SK-N-SH (cell line): ENCODE results near the gene PRMT7. TPM values are rescaled to one million over a fixed set of nuclear protein-coding genes. Genes with fewer than 3 reads are reported as not detected.

Source experiments
- CTCF ChIA-PET: fragments of 300-600, 350-600 bp; formaldehyde crosslinking; extraction: SDS; loops from one replicate; lab custom pipeline; 2021; lab: Yijun Ruan, JAX
- POLR2A ChIA-PET: fragments of 350-600 bp; sonication (Branson Sonifier 250); formaldehyde crosslinking; extraction: SDS; loops from one replicate; lab custom pipeline; 2020; ENCODE audit warnings: antibody characterized with exemption, inconsistent platforms; lab: Yijun Ruan, JAX
- DNase-seq: peaks from one replicate; pipeline ENCODE4 v3.0.0; 2012
- H2AFZ ChIP-seq: fragments of 200-600 bp; sonication (generic); 2 replicates; pipeline ENCODE4 v1.8.1; 2016; ENCODE audit warnings: antibody characterized with exemption, mild to moderate bottlenecking, low read depth
- H3F3A ChIP-seq: fragments of 200-600 bp; sonication (generic); replicated peaks from 2 replicates; pipeline ENCODE3; 2016; ENCODE audit warnings: antibody characterized with exemption, mild to moderate bottlenecking; ENCODE audit not compliant: insufficient read depth
- H3K27ac ChIP-seq, 2 experiments: fragments of 200-500 bp in 1 of 2; fragments of 200-600 bp in 1 of 2; sonication (Bioruptor generic) in 1 of 2; sonication (generic), shearing (Covaris generic) in 1 of 2; 2 replicates each; pipeline versions ENCODE4 v1.5.1 to v1.6.1; 2014 to 2016; ENCODE audit warnings: low read depth in 2 of 2, inconsistent platforms in 1 of 2, low read length in 1 of 2, mild to moderate bottlenecking in 1 of 2, mixed read lengths in 1 of 2
- H3K27me3 ChIP-seq: fragments of 200-600 bp; sonication (generic), shearing (Covaris generic); 2 replicates; pipeline ENCODE4 v1.6.1; 2016; ENCODE audit warnings: mixed run types; ENCODE audit not compliant: insufficient read depth
- H3K36me3 ChIP-seq, 2 experiments: fragments of 200-500 bp in 1 of 2; fragments of 200-600 bp in 1 of 2; sonication (Bioruptor generic) in 1 of 2; sonication (generic) in 1 of 2; replicated peaks in 1 of 2; 2 replicates each; pipeline versions ENCODE3 to v1.5.1; 2014 to 2016; ENCODE audit warnings: low read length in 1 of 2, mild to moderate bottlenecking in 1 of 2; ENCODE audit not compliant: insufficient read depth in 2 of 2, control insufficient read depth in 1 of 2
- H3K4me1 ChIP-seq, 2 experiments: fragments of 200-500 bp in 1 of 2; fragments of 200-600 bp in 1 of 2; sonication (Bioruptor generic) in 1 of 2; sonication (generic), shearing (Covaris generic) in 1 of 2; 2 replicates each; pipeline versions ENCODE4 v1.5.1 to v1.6.1; 2014 to 2016; ENCODE audit warnings: low read depth in 1 of 2, low read length in 1 of 2, mixed run types in 1 of 2; ENCODE audit not compliant: insufficient read depth in 2 of 2, control insufficient read depth in 1 of 2
- H3K4me2 ChIP-seq: fragments of 200-600 bp; sonication (generic), shearing (Covaris generic); 2 replicates; pipeline ENCODE4 v1.6.1; 2017; ENCODE audit warnings: mixed run types
- H3K4me3 ChIP-seq, 2 experiments: fragments of 200-500 bp in 1 of 2; fragments of 200-600 bp in 1 of 2; sonication (Bioruptor generic) in 1 of 2; sonication (generic), shearing (Covaris generic) in 1 of 2; 2 replicates each; pipeline versions ENCODE4 v1.5.1 to v1.8.1; 2014 to 2016; ENCODE audit warnings: low read depth in 2 of 2, inconsistent platforms in 1 of 2, low read length in 1 of 2, mild to moderate bottlenecking in 1 of 2, mixed read lengths in 1 of 2, moderate library complexity in 1 of 2
- H3K79me2 ChIP-seq: fragments of 200-600 bp; sonication (generic); 2 replicates; pipeline ENCODE4 v1.8.1; 2017; ENCODE audit warnings: mild to moderate bottlenecking; ENCODE audit not compliant: insufficient read depth
- H3K9ac ChIP-seq: fragments of 200-600 bp; sonication (generic); 2 replicates; pipeline ENCODE4 v1.6.1; 2017; ENCODE audit warnings: mixed run types
- H3K9me2 ChIP-seq: fragments of 200-600 bp; sonication (generic); 2 replicates; pipeline ENCODE4 v1.6.1; 2017; ENCODE audit warnings: mixed run types
- H3K9me3 ChIP-seq: fragments of 200-600 bp; sonication (generic); 2 replicates; pipeline ENCODE4 v1.6.1; 2017; ENCODE audit warnings: mixed run types, mild to moderate bottlenecking, moderate library complexity
- H4K20me1 ChIP-seq: fragments of 200-600 bp; sonication (generic); 2 replicates; pipeline ENCODE4 v1.6.1; 2017; ENCODE audit warnings: mild to moderate bottlenecking, mixed run types; ENCODE audit not compliant: insufficient read depth
- CHD2 ChIP-seq: fragments of 150-350 bp; IDR thresholded peaks from 2 replicates; pipeline ENCODE4 v1.6.1; 2018; ENCODE audit warnings: low read length; ENCODE audit not compliant: partially characterized antibody
- EP300 ChIP-seq, 2 experiments: IDR thresholded peaks; 2 replicates each; pipeline versions ENCODE4 v1.4.0 to v1.6.1; 2012; ENCODE audit warnings: borderline replicate concordance in 1 of 2, low read depth in 1 of 2, low read length in 1 of 2
- FOSL2 ChIP-seq: IDR thresholded peaks from 2 replicates; pipeline ENCODE4 v1.4.0; 2012; ENCODE audit warnings: low read depth, mild to moderate bottlenecking, moderate library complexity, borderline replicate concordance
- FOXM1 ChIP-seq: IDR thresholded peaks from 2 replicates; pipeline ENCODE4 v1.4.0; 2012; ENCODE audit warnings: low read depth, mild to moderate bottlenecking
- GATA2 ChIP-seq: sonication (generic); formaldehyde crosslinking; IDR thresholded peaks from 2 replicates; pipeline ENCODE4 v1.5.0; 2020; ENCODE audit warnings: mild to moderate bottlenecking, missing genetic modification reagents
- MEF2A ChIP-seq: IDR thresholded peaks from 2 replicates; pipeline ENCODE4 v1.4.0; 2012; ENCODE audit warnings: low read depth, borderline replicate concordance
- MXI1 ChIP-seq: IDR thresholded peaks from 2 replicates; pipeline ENCODE4 v1.6.1; 2012; ENCODE audit warnings: mild to moderate bottlenecking, low read depth, low read length, improper control_type of control experiment
- NFIC ChIP-seq: IDR thresholded peaks from 2 replicates; pipeline ENCODE4 v1.4.0; 2012; ENCODE audit warnings: borderline replicate concordance
- RAD21 ChIP-seq: IDR thresholded peaks from 2 replicates; pipeline ENCODE4 v1.6.1; 2012; ENCODE audit warnings: mild to moderate bottlenecking, low read length
- RCOR1 ChIP-seq: fragments of 150-350 bp; IDR thresholded peaks from 2 replicates; pipeline ENCODE4 v1.6.1; 2017; ENCODE audit warnings: antibody characterized with exemption, low read length
- TCF12 ChIP-seq: IDR thresholded peaks from 2 replicates; pipeline ENCODE4 v1.4.0; 2012
- USF2 ChIP-seq: fragments of 150-350 bp; IDR thresholded peaks from 2 replicates; pipeline ENCODE4 v1.6.1; 2017; ENCODE audit warnings: antibody characterized with exemption, low read length, low read depth, borderline replicate concordance
- YY1 ChIP-seq: IDR thresholded peaks from 2 replicates; pipeline ENCODE4 v1.4.0; 2012; ENCODE audit warnings: low read depth, mild to moderate bottlenecking
- WGBS: methylation state at CpG from one replicate; pipeline ENCODE4 v1.1.6; 2017; ENCODE audit warnings: low lambda C conversion rate; 5-methylcytosine and 5-hydroxymethylcytosine counted together
- polyA plus RNA-seq, 3 experiments: library from polyadenylated mRNA; depleted of rRNA; stranded (reverse); fragments of >200 nt; gene quantifications; 2 replicates each; pipeline ENCODE4 v1.2.3, GENCODE V29; 2012
- TF ChIP-seq, protein P1 (sequence below): IDR thresholded peaks from 2 replicates; pipeline ENCODE4; 2012
- TF ChIP-seq, protein P2 (sequence below): IDR thresholded peaks from 2 replicates; pipeline ENCODE4 v1.6.1; 2012; ENCODE audit warnings: mild to moderate bottlenecking, low read depth, low read length, moderate library complexity

Gene PRMT7
- polyA plus RNA-seq, 1 of the 3 experiments (the other 2 are of a cell fraction) = 46.0 TPM

GRCh38 chr16:68399456-68399855 lies 88.6 kb downstream of the PRMT7 start (continued):
- no peak for TF ChIP-seq MEF2A
- TF ChIP-seq FOSL2 = no peak
- no peak for TF ChIP-seq FOXM1
- TF ChIP-seq CHD2 = no peak
- no peak for TF ChIP-seq EP300 (IDR thresholded peaks at IDR 0.05; ENCODE audit: borderline replicate concordance in 1 of 2, low read depth in 1 of 2, low read length in 1 of 2)
- TF ChIP-seq NFIC = no peak
- TF ChIP-seq RAD21 = no peak
- no peak for TF ChIP-seq MXI1
- TF ChIP-seq, protein P1, sequence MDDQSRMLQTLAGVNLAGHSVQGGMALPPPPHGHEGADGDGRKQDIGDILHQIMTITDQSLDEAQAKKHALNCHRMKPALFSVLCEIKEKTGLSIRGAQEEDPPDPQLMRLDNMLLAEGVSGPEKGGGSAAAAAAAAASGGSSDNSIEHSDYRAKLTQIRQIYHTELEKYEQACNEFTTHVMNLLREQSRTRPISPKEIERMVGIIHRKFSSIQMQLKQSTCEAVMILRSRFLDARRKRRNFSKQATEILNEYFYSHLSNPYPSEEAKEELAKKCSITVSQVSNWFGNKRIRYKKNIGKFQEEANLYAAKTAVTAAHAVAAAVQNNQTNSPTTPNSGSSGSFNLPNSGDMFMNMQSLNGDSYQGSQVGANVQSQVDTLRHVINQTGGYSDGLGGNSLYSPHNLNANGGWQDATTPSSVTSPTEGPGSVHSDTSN = no peak

DNA sequence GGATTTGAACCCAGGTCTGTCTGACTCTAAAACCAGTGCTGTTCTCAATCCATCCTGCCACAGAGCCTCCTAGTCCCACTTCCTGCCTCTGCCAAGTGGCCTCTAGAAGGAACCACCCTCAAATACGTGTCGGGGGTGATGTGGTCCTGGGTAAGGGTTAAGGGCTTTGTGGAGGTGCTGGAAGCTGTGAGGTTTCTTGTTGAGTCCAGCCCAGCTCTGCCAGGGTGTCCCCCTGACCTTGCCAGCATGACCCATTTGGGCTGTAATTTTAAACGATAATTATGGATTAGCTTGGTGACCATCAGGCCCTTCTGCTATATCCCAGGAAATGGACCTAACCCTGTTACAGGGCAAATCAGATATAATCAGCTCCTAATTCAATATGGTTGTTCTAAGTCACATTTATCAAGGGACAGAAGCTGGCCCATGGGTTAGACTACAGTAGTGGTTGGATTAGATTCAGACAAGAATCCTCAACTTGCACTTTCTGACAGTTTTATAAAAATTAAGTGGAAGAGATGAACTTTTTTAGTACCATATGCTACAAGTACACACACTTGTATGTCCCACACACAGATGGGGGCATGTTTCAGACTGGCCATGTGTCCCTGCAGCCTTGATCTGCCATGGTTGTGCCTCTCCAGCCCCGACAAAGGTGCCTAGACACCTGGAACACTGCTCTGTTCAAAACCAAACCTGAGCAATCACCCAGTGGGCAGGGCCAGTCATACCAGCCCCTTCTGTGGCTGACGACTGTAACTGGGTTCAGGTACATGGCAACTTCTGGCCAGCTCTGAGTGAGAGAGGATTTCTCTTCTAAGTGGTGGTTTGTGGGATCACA lies 89.5 kb downstream of the PRMT7 start:
- Histone ChIP-seq H3K4me3 (no peak overlapping the region), H3K27ac (peak overlapping the region in 1 of 2 experiments; percentile 67; a peak in 1 of 4 replicates), H3K27me3 (no peaks in the 10 kb centered on the region; the same call in 1 of the 2 replicates), H3K36me3 (no peaks in the 10 kb centered on the region), H3K9ac (no peak overlapping the region), H3F3A (peaks cover 4% of the 10 kb centered on the region), H3K4me2 (no peak overlapping the region)
- POLR2A ChIA-PET = no interaction called here
- TF ChIP-seq GATA2 (peak; percentile 58), YY1 (no peak), USF2 (no peak), RCOR1 (peak; percentile 75; the same call in 1 of the 2 replicates), CHD2 (peak; percentile 20), MXI1 (peak; percentile 19; the same call in 1 of the 2 replicates), TCF12 (no peak), RAD21 (0 out of 2 replicates have a peak, but pooled peaks have one; percentile 11), NFIC (no peak), FOXM1 (no peak), EP300 (IDR thresholded peaks at IDR 0.05; ENCODE audit: borderline replicate concordance in 1 of 2, low read depth in 1 of 2, low read length in 1 of 2) (peak in 1 of 2 experiments; percentile 70; a peak in 1 of 4 replicates)
- TF ChIP-seq, protein P1 = no peak
- TF ChIP-seq, protein P2, sequence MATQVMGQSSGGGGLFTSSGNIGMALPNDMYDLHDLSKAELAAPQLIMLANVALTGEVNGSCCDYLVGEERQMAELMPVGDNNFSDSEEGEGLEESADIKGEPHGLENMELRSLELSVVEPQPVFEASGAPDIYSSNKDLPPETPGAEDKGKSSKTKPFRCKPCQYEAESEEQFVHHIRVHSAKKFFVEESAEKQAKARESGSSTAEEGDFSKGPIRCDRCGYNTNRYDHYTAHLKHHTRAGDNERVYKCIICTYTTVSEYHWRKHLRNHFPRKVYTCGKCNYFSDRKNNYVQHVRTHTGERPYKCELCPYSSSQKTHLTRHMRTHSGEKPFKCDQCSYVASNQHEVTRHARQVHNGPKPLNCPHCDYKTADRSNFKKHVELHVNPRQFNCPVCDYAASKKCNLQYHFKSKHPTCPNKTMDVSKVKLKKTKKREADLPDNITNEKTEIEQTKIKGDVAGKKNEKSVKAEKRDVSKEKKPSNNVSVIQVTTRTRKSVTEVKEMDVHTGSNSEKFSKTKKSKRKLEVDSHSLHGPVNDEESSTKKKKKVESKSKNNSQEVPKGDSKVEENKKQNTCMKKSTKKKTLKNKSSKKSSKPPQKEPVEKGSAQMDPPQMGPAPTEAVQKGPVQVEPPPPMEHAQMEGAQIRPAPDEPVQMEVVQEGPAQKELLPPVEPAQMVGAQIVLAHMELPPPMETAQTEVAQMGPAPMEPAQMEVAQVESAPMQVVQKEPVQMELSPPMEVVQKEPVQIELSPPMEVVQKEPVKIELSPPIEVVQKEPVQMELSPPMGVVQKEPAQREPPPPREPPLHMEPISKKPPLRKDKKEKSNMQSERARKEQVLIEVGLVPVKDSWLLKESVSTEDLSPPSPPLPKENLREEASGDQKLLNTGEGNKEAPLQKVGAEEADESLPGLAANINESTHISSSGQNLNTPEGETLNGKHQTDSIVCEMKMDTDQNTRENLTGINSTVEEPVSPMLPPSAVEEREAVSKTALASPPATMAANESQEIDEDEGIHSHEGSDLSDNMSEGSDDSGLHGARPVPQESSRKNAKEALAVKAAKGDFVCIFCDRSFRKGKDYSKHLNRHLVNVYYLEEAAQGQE = no peak
- TF ChIP-seq, all 33 proteins: peak for 6
- 57% methylated on average over 5 of the region's 5 CpGs for WGBS
- Histone ChIP-seq H3K79me2 (no peaks in the 10 kb centered on the region), H3K9me3 (no peaks in the 10 kb centered on the region), H4K20me1 (no peaks in the 10 kb centered on the region), H3K9me2 (no peaks in the 10 kb centered on the region), H3K4me1 (peaks cover 0 to 16% of the 10 kb centered on the region in 2 experiments; a peak in 1 of 4 replicates), H2AFZ (no peak overlapping the region)
- DNase-seq = no peak
- CTCF ChIA-PET = interaction anchor here (0.6 to 2.6 kb wide), 14 partner anchors 12 to 120 kb away, joined by 3 to 15 read pairs (median 3); no protein-coding TSS in a partner anchor
